PC-9 (cell line): ENCODE measurements around the gene OR1E1. TPM values are rescaled to one million over a fixed set of nuclear protein-coding genes. Genes with fewer than 3 reads are reported as not detected.

ENCODE experiments used
- total RNA-seq: library from RNA; stranded (reverse); gene quantifications from 2 replicates; pipeline ENCODE4 v1.2.3, GENCODE V29; 2021

OR1E1 gene
- total RNA-seq, 1 experiment from 2014 or later, result not detected

Other genes starting within 250 kb of the OR1E1 start
- gene OR1A2, start 200.9 kb downstream of the OR1E1 start, total RNA-seq, result not detected in 2 replicates
- not detected in 2 replicates for gene OR1A1, start 190.7 kb downstream of the OR1E1 start, total RNA-seq
- gene OR3A1, start 100.0 kb downstream of the OR1E1 start, total RNA-seq, result not detected in 2 replicates
- not detected in 2 replicates for gene OR3A2, start 12.1 kb downstream of the OR1E1 start, total RNA-seq
- not detected in 2 replicates for gene OR3A3, start 13.0 kb upstream of the OR1E1 start, total RNA-seq
- not detected in 2 replicates for gene OR1E2, start 35.4 kb upstream of the OR1E1 start, total RNA-seq
- not detected in 2 replicates for gene SPATA22, start 73.4 kb upstream of the OR1E1 start, total RNA-seq
- not detected in 2 replicates for gene ASPA, start 77.6 kb upstream of the OR1E1 start, total RNA-seq
- 1.5 and 1.9 TPM in 2 replicates for gene TRPV3, start 159.4 kb upstream of the OR1E1 start, total RNA-seq
- 7.8 TPM in 2 replicates for gene TRPV1, start 211.0 kb upstream of the OR1E1 start, total RNA-seq
- 19.8 and 21.4 TPM in 2 replicates for gene SHPK, start 237.8 kb upstream of the OR1E1 start, total RNA-seq
- gene CTNS, start 238.3 kb upstream of the OR1E1 start, total RNA-seq, result 12.5 and 20.0 TPM in 2 replicates